Islet precursor cell (in vitro differentiated cells): ENCODE data around the gene NOL8.

Experiments
- DNase-seq: peaks from one replicate; pipeline ENCODE4 v3.0.0-alpha.2; 2018

The NOL8 gene

GRCh38 chr9:92310562-92310961, 14.6 kb downstream of the NOL8 start:
- DNase-seq: no peak

GRCh38 chr9:92308893-92309292, 16.3 kb downstream of the NOL8 start:
- no peak for DNase-seq

GRCh38 chr9:92300936-92301335, 24.2 kb downstream of the NOL8 start:
- no peak for DNase-seq

GRCh38 chr9:92299116-92299515, 26.0 kb downstream of the NOL8 start:
- DNase-seq: no peak

- DNase-seq: no peak
These were observed 27.1 kb downstream of the NOL8 start for GRCh38 chr9:92298036-92298435.

GRCh38 chr9:92297611-92298010, 27.5 kb downstream of the NOL8 start:
- no peak for DNase-seq

- peak; percentile 78 for DNase-seq
These were observed 29.3 kb downstream of the NOL8 start for GRCh38 chr9:92295827-92296258.

- DNase-seq: no peak
These were observed 29.8 kb downstream of the NOL8 start for GRCh38 chr9:92295240-92295790.

- peak; percentile 61 for DNase-seq
These were observed 30.9 kb downstream of the NOL8 start for GRCh38 chr9:92294297-92294676.

- peak; percentile 100 for DNase-seq
These were observed 31.5 kb downstream of the NOL8 start, which contains the start of gene IARS1 for GRCh38 chr9:92293452-92294296. TSS of gene IARS1 (minus strand) at chr9:92293697. CDS start at chr9:92289419, 4,278 bp downstream.

- no peak for DNase-seq
These were observed 32.1 kb downstream of the NOL8 start for GRCh38 chr9:92293075-92293354.

GRCh38 chr9:92292338-92293074, 32.6 kb downstream of the NOL8 start:
- peak; percentile 61 for DNase-seq

GRCh38 chr9:92291577-92291976, 33.6 kb downstream of the NOL8 start:
- no peak for DNase-seq

- DNase-seq: no peak
These were observed 34.2 kb downstream of the NOL8 start for GRCh38 chr9:92290785-92291429.

GRCh38 chr9:92289708-92290390, 35.3 kb downstream of the NOL8 start:
- no peak for DNase-seq

GRCh38 chr9:92279302-92279701, 45.8 kb downstream of the NOL8 start:
- DNase-seq: no peak

GRCh38 chr9:92278110-92278509, 47.0 kb downstream of the NOL8 start:
- DNase-seq: no peak

- DNase-seq: no peak
These were observed 48.7 kb downstream of the NOL8 start for GRCh38 chr9:92276331-92277032.

GRCh38 chr9:92275541-92275940, 49.6 kb downstream of the NOL8 start:
- no peak for DNase-seq

GRCh38 chr9:92270511-92270910, 54.6 kb downstream of the NOL8 start:
- DNase-seq: no peak

GRCh38 chr9:92266486-92266885, 58.7 kb downstream of the NOL8 start:
- no peak for DNase-seq

GRCh38 chr9:92265154-92265553, 60.0 kb downstream of the NOL8 start:
- DNase-seq: no peak
